HG02885 (cell line): ENCODE measurements around the gene TLE6.
"Not testable (repeated sequence)": the region's sequence is repeated elsewhere in the genome, so short reads cannot be mapped to it uniquely, and the experiment has no call there.

Source experiments
- ATAC-seq: cut with Tn5 transposase; IDR thresholded peaks from one replicate; pipeline ENCODE4 v1.9.1; 2021; ENCODE audit warnings: mild to moderate bottlenecking; ENCODE audit not compliant: unreplicated experiment, poor library complexity

TLE6 gene

DNA sequence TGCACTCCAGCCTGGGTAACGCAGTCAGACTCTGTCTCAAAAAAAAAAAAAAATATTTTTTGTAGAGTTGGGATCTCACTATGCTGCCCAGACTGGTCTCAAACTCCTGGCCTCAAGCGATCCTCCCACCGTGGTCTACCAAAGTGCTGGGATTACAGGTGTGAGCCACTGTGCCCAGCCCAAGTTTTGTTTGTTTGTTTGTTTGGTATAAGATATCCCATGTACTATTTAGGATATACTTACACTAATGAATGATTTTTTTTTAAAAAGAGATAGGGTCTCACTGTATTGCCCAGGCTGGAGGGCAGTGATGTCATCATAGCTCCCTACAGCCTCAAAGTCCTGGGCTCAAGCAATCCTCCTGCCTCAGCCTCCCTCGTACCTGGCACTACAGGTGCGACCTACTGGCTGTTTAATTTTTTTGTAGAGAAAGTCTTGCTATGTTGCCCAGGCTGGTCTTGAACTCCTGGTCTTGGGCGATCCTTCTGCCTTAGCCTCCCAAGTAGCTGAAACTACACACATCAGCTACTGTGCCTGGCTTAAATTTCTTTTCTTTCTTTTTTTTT lies 24.0 kb downstream of the TLE6 start:
- ATAC-seq: no peak

DNA sequence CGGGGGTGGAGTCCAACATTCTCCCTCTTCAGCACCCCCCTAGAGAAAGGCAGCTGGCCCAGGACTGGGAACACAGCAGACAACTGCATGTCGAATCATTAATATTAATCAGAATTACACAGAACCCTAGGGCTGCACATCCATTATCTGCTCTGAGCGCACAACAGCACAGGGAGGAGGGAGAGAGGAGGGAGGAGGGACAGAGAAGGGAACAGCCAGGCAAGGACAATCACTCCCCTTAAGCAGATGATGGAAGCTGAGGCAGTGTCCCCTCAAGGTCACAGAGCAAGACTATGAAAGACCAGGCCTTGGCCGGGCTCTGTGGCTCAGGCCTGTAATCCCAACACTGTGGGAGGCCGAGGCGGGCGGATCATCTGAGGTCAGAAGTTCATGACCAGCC lies 25.7 kb downstream of the TLE6 start:
- ATAC-seq: no peak

DNA sequence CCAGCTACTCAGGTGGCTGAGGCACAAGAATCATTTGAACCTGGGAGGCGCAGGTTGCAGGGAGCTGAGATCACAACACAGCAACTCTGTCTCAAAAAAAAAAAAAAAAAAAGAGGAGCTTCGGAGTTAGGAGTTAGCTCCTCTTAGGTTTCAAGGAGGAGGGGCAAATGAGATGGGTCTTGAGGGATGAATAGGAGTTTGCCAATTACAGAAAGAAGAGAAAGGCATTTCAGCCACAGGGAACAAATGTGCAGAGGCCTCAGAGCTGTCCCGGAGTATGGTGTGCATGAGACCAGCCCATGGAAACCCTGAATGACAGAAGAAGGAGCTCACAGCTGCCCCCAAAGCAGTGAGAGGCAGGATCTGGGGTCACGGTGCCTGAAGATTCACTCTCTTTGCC lies 27.2 kb downstream of the TLE6 start:
- ATAC-seq: no peak

GRCh38 chr19:3005345-3005744 lies 28.0 kb downstream of the TLE6 start:
- no peak for ATAC-seq

DNA sequence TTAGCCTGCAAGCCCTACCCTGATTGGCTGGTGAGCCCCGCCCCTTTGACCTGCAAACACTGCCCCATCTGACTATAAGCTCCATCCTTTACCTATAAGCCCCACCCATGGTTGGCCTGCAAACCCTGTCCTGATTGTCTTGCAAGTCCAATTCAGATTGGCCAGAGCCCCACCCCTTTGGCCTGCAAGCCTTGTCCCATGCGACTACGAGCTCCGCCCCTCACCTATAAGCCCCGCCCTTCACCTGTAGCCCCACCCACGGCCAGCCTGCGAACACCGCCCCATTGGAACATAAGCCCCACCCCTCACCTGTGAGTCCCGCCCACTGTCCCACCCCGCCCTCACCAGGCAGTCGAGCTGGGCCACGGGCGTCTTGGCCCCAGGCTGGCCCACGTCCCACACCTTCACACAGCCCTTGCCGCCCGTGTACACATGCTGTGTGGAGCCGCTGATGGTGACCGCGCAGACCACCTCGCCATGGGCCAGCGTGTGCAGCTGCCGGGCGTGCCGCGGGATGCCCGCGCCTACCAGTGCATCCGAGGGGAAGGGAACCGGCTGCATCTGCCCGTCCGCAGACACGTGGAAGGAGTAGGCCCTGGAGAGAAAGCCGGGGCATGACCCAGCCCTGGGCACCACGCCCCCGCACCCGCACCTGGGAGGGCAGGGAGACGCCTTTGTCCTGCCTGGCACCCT lies 28.9 kb downstream of the TLE6 start:
- ATAC-seq: no peak

DNA sequence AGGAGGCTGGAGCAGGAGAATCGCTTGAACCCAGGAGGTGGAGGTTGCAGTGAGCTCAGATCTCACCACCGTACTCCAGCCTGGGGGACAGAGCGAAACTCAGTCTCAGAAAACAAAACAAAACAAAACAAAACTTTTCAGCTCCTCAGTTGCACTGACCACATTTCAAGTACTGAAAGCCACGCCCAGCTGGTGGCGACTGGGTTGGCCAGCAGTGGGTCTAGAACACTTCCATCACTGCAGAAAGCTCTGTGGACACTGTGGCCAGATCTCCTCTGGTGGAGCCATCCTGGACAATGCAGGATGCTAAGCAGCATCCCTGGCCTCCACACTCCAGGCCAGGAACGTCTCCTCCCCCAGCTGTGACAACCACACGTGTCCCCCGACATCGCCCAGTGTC lies 30.6 kb downstream of the TLE6 start:
- no peak for ATAC-seq

DNA sequence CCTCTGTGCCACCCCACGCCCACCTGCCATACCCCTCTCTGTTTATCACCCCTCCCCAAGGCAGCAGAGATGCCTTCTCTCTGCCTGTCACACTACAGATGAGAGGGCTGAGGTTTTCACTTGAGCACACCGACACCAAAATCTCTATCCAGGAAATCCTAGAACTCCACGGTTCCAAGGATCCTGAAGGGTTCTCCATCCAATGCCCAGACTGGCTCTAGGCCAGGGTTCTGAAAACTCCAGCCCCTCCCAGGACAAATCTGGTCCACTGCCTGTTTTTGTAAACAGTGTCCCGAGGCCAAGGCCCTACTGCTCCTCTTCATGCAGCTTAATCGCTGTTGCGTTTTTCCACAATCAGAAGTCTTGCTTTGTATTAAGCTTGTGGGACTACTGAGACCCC lies 31.6 kb downstream of the TLE6 start:
- no peak for ATAC-seq

DNA sequence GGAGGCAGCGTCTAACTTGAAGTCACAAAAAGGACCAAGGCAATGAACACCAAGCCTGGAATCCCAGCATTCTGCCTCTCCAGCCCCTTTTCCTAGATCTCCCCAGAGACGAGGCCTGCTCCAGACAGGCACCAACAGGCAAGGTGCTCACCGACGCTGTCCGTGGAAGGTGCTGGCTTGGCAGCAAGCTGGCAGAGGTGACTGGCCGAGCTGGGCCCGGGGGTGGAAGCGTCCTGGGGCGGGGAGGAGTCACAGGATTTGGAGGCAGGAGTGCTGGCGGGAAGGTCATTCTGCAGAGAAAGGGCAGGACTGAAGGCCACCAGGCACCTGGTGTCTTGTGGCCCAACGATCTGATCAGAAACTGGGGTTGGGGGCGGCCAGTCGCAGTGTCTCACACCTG lies 33.5 kb downstream of the TLE6 start:
- no peak for ATAC-seq

- not testable (repeated sequence) for ATAC-seq
These were observed 34.7 kb downstream of the TLE6 start for GRCh38 chr19:3012059-3012458.

DNA sequence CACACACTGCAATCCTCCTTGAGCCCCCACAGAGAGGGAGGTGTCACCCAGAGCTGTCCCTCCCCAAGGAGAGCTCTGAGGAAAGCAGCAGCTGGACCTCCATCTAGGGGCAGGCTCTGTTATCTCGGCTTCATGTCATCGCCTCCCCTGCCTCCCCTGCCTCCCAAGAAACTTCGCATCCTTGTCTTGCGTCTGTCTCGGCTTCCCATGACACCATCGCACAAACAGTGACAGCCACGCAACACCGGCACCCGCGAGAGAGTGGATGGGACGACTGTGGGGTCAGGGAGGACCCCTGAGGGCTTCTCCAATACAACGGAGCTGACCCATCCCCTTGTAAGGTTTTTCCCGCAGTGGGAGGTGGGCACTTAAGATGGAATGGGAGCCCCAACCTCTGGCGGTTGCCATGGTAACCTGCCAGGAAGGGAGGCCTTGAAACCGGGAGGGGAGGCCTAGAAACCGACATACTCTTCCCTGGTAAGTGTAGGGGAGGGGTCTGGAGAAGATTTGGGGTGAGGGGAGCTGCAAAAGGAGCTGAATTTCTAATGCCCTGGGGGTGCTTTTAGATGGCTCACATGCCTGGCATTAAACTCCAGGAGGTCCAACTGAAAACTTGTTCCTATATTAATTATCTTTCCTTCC lies 35.4 kb downstream of the TLE6 start:
- no peak for ATAC-seq

- no peak for ATAC-seq
These were observed 35.9 kb downstream of the TLE6 start for GRCh38 chr19:3013263-3013725.

GRCh38 chr19:3014135-3014534 lies 36.8 kb downstream of the TLE6 start:
- no peak for ATAC-seq

- ATAC-seq: no peak
These were observed 38.0 kb downstream of the TLE6 start for GRCh38 chr19:3015126-3016057.

DNA sequence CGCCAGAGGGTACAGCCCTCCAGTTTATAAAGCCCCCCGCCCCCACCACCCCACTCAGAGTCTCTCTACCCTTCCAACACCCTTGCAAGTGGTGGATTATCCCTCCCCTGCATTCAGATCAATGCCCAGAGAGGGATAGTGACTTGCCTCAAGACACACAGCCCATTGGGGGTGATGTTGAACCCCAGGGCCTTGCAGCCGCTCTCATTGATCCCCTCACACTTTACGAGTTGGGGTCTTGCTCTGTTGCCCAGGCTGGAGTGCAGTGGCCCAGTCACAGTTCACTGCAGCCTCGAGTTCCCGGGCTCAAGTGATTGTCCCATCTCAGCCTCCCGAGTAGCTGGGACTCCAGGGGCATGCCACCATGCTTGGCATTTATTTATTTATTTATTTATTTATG lies 40.6 kb downstream of the TLE6 start:
- no peak for ATAC-seq

- ATAC-seq: no peak
These were observed 42.0 kb downstream of the TLE6 start for GRCh38 chr19:3019211-3019854.

- ATAC-seq: no peak
These were observed 43.1 kb downstream of the TLE6 start for GRCh38 chr19:3020321-3020960.

- ATAC-seq: no peak
These were observed 47.1 kb downstream of the TLE6 start for GRCh38 chr19:3024509-3024869.

DNA sequence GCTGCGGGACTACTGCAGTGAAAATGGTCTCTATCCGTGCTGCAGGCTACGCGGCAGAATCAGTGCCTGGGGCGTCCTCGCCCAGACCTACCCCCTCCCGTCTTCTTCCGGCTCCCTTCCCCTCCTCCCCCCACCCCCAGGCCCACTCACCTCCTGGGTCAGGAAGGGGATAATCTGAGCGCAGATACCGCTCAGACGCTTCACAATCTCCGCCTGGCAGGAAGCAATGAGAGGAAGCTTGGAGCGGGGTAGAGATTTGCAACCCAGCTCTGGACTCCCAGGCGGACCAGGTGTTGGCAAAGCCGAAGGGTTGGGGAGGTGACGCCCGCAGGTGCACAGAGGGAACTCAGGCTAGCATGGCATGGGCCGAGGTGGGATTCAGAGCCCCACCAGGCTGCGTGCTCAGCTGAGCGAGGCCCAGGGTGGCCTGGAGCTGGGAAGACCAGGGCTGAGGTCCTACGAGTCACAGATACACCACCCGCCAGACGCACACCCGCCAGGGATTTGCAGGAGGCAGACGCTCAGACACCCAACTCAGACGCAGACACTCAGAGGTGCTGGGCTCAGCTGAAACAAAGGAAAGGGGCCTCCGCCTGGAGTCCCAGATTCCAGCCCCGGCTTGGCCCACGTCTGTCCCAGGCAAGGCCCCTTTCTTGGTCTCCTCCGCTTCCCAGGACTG lies 47.6 kb downstream of the TLE6 start:
- no peak for ATAC-seq

- ATAC-seq: no peak
These were observed 48.2 kb downstream of the TLE6 start for GRCh38 chr19:3025549-3025886.
